HG03139 (cell line): ENCODE results near the gene BEND7.

ENCODE experiments used
- ATAC-seq: cut with Tn5 transposase; IDR thresholded peaks from one replicate; pipeline ENCODE4 v1.9.1; 2021; ENCODE audit not compliant: unreplicated experiment

Gene BEND7

GRCh38 chr10:13521026-13521425, 7.8 kb downstream of the BEND7 start:
- ATAC-seq, result no peak

GRCh38 chr10:13520194-13520593, 8.6 kb downstream of the BEND7 start:
- ATAC-seq, result no peak

- ATAC-seq, result no peak
Observed at GRCh38 chr10:13518076-13518692, 10.6 kb downstream of the BEND7 start.

GRCh38 chr10:13517675-13518074, 11.1 kb downstream of the BEND7 start:
- no peak for ATAC-seq

GRCh38 chr10:13516176-13516575, 12.6 kb downstream of the BEND7 start:
- no peak for ATAC-seq

- ATAC-seq, result no peak
Observed at GRCh38 chr10:13515467-13515866, 13.3 kb downstream of the BEND7 start.

- ATAC-seq, result no peak
Observed at GRCh38 chr10:13514296-13514695, 14.5 kb downstream of the BEND7 start.

GRCh38 chr10:13512564-13512963, 16.2 kb downstream of the BEND7 start:
- ATAC-seq, result no peak

- no peak for ATAC-seq
Observed at GRCh38 chr10:13511409-13511808, 17.4 kb downstream of the BEND7 start.

GRCh38 chr10:13505052-13505680, 23.6 kb downstream of the BEND7 start:
- no peak for ATAC-seq

GRCh38 chr10:13503745-13504463, 24.9 kb downstream of the BEND7 start:
- ATAC-seq, result no peak

- ATAC-seq, result no peak
Observed at GRCh38 chr10:13502380-13502779, 26.4 kb downstream of the BEND7 start.

- ATAC-seq, result no peak
Observed at GRCh38 chr10:13500201-13500600, 28.6 kb downstream of the BEND7 start.

- no peak for ATAC-seq
Observed at GRCh38 chr10:13499150-13499549, 29.7 kb downstream of the BEND7 start.

GRCh38 chr10:13496931-13497330, 31.9 kb downstream of the BEND7 start:
- no peak for ATAC-seq

GRCh38 chr10:13496164-13496563, 32.6 kb downstream of the BEND7 start:
- no peak for ATAC-seq

GRCh38 chr10:13492493-13493180, 36.2 kb downstream of the BEND7 start:
- no peak for ATAC-seq

- no peak for ATAC-seq
Observed at GRCh38 chr10:13491747-13492360, 37.0 kb downstream of the BEND7 start.

- ATAC-seq, result no peak
Observed at GRCh38 chr10:13490503-13490902, 38.3 kb downstream of the BEND7 start.

- ATAC-seq, result no peak
Observed at GRCh38 chr10:13489035-13489599, 39.7 kb downstream of the BEND7 start.

- no peak for ATAC-seq
Observed at GRCh38 chr10:13485623-13486022, 43.2 kb downstream of the BEND7 start.
